Forelimb muscle (tissue), 1 donor: Measurements from ENCODE around the gene CNOT3. TPM values are rescaled to one million over a fixed set of nuclear protein-coding genes. Genes with fewer than 3 reads are reported as not detected.
A peak's percentile ranks its signal among the peaks of the same experiment; 100 is the strongest.
"Not testable (repeated sequence)": the region's sequence is repeated elsewhere in the genome, so short reads cannot be mapped to it uniquely, and the experiment has no call there.

ENCODE experiments used
- DNase-seq: peaks from one replicate; pipeline ENCODE4 v3.0.0-alpha.2; 2013; ENCODE audit warnings: low read depth
- polyA plus RNA-seq: library from polyadenylated mRNA; unstranded; fragments of 120-200 nt; gene quantifications from one replicate; pipeline ENCODE4 v1.2.1, GENCODE V29; 2013; ENCODE audit not compliant: insufficient read length

Gene CNOT3
- polyA plus RNA-seq, 1 donor, result 36.9 TPM

DNA sequence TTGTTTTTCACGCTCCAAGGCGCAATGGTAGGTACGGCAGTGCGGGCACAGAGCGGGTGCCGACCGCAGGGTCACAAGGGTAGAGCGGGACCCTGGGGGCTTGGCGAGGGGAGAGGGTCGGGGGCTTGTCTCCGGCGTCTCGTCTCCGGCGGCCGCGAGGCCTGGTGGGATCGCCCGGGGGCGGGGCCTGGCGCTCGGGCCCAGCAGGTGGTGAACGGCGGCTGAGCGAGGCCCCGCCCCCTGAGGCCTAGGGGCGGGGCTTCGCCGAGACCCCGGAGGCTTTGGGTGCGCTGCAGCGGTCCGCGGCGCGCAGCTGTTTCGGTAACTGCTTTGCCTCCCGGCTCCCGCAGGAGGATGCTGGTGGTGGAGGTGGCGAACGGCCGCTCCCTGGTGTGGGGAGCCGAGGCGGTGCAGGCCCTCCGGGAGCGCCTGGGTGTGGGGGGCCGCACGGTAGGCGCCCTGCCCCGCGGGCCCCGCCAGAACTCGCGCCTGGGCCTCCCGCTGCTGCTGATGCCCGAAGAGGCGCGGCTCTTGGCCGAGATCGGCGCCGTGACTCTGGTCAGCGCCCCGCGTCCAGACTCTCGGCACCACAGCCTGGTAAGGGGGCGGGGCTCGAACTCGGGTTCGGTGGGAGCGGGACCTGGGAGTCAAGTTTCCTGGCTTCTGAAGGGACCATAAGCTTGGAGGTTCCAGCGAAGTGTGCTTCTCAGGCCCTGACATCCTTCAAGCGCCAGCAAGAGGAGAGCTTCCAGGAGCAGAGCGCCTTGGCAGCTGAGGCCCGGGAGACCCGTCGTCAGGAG is 53.6 kb downstream of the CNOT3 start, which contains the start of gene TSEN34:
TSEN34 (plus strand) TSS at position 298 of the 800 bp plus-strand sequence; CDS start at position 355, 57 bp downstream.
- peak; percentile 63 for DNase-seq

DNA sequence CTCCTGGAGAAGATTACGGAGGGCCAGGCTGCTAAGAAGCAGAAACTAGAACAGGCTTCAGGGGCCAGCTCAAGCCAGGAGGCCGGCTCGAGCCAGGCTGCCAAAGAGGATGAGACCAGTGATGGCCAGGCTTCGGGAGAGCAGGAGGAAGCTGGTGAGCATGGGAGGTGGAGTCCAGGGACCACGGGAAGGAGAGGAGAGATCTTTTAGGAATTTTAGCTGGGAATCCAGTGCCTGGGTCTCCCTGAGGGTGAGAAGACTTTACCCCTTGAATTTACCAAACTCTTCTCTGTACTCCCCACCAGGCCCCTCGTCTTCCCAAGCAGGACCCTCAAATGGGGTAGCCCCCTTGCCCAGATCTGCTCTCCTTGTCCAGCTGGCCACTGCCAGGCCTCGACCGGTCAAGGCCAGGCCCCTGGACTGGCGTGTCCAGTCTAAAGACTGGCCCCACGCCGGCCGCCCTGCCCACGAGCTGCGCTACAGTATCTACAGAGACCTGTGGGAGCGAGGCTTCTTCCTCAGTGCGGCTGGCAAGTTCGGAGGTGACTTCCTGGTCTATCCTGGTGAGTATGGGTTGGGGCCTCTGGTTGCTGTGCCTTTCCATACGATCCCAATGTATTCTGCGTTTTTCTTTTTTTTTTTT is 54.4 kb downstream of the CNOT3 start:
- DNase-seq, result no peak

DNA sequence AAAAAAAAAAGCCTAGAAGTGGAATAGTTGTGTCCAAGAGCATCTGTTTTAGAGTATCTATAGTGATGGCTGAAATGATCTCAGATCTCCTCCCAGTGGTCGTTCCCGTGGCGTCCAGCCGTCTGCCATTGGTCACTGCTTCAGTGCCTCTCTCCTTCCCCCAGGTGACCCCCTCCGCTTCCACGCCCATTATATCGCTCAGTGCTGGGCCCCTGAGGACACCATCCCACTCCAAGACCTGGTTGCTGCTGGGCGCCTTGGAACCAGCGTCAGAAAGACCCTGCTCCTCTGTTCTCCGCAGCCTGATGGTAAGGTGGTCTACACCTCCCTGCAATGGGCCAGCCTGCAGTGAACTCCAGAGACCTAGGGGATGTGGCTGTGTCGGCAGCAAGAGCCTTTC is 55.4 kb downstream of the CNOT3 start:
- DNase-seq, result no peak

DNA sequence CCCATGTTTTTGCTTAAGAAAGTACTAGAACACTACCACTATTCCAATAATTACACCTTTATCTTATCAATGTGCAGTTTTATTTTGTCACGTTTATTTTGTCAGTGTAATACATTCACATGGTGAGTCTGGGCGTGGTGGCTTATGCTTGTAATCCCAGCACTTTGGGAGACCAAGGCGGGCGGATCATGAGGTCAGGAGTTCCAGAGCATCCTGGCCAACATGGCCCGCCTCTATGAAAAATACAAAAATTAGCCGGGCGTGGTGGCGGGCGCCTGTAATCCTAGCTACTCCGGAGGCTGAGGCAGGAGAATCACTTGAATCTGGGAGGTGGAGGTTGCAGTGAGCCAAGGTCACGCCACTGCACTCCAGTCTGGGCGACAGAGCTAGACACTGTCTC is 56.9 kb downstream of the CNOT3 start:
- not testable (repeated sequence) for DNase-seq

DNA sequence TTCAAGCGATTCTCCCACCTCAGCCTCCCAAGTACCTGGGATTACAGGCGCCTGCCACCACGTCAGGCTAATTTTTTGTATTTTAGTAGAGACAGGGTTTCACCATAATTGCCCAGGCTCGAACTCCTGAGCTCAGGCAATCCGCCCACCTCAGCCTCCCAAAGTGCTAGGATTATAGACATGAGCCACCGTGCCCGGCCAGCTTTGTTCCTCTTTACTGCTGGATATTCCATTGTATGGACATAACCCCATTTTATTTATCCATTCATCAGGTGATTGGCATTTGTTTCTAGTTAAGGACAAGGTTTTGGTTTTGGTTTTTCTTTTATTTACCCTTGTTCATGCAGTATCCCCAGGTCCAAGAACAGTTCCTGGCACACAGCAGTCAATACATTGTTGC is 59.0 kb downstream of the CNOT3 start:
- no peak for DNase-seq

DNA sequence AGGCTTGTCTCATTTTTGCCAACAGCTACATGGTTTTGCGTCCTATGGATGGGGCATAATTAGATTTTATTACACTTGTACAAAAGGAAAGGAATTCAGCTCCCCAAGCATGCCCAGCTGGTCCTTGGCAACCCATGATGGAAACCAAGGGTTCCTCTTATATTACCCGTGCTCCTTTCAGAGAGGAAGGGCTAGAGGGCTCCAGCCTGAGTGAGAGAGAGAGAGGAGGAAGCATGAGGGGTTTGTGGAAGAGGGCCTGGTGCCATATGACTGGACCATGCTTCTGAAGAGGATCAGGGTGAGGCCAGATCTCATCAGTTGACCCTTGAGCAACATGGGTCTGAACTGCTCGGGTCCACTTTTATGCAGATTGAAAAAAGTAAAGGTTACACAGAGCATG is 59.6 kb downstream of the CNOT3 start:
- no peak for DNase-seq

DNA sequence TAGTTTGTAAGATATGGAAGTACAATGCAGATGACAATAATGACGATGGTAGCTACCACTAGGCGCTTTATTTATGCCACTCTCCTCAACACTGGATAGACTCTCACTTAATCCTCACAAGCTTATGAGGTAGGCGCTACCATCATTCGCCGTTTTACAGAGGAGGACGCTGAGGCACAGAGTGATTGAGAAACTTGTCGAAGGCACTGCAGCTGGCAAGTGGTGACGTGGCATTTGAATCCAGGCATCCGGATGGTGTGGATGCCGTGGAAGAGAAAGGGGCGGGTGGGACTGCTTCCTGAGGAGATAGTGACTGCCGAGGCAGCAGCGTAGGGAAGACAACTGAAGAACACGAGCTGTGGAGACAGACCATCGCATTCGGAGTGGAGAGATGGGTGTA is 61.8 kb downstream of the CNOT3 start:
- no peak for DNase-seq

DNA sequence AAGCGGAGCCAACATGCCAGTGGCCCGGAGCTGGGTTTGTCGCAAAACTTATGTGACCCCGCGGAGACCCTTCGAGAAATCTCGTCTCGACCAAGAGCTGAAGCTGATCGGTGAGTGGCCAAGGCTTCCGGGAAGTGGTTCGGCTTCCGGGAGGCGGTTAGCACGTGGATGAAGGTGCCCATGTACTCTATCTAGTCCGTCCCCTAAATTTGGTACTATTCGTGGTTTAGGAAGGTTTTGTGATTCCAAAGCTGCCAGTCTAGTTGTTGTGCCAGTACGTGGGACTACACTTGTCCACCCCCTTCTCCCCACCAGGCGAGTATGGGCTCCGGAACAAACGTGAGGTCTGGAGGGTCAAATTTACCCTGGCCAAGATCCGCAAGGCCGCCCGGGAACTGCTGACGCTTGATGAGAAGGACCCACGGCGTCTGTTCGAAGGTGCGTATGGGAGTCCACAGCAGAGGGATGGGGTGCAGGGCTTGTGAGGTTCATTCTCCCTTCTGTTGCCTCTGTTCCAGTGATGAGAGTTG is 63.7 kb downstream of the CNOT3 start:
- DNase-seq, result no peak

DNA sequence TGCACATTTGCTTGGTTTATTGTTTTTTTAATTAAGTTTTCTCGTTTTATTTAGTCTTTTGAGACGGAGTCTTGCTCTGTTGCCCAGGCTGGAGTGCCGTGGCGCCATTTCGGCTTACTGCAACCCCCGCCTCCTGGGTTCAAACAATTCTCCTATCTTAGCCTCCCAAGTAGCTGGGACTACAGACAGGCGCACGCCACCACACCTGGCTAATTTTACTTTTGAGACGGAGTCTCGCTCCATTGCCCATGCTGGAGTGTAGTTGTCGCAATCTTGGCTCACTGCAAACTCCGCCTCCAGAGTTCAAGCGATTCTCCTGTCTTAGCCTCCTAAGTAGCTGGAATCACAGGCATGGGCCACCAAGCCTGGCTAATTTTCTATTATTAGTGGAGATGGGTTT is 64.4 kb downstream of the CNOT3 start:
- DNase-seq, result no peak

DNA sequence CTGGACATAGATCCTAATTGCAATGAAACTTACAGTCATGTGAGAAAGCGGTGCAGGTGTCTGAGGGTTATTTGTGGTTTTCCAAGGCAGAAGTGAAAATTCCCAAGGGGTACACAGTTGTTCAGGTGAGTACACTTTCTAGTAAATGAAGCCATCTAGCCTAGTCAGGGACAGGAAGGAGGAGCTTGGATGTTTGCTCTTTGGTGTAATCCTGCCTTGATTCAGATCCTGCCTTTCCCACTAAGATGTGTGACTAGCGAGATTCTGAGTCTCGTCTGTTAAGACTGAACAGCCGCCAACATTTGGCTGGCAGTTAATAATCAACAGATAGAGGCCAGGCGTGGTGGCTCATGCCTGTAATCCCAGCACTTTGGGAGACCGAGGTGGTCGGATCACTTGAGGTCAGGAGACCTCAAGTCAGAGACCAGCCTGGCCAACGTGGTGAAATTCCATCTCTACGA is 65.6 kb downstream of the CNOT3 start:
- no peak for DNase-seq

DNA sequence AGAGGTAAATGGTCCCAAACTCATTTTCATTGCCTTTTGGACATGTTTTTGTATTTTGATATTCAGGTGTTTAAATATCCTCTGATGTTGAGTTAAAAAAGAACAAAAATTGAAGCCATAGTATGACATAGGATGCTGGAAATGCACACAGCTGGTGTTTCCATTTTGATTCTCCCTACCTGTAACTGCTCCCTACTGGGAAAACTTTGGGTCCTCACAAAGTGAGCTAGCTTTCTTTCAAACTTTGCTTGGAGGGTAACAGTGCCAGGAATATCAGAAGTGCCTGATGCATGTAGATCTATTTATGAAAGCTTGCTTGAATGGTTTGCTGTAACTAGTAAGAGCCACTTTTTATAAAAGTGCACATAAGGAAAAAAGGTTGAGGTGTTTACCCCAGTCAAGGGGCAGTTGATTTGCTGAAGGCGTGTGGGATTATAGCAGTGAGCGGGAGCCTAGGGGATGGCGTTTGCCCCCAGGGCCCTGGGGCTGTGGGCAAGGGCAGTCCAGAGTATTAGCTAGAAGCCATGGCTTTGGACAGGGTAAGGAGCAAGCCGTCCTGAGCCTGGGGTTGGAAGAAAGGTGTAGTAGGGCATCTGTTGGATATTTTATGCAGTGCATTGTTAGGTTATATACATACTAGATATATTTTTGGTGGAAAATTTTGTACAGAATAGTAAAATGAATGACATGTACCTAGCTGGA is 67.4 kb downstream of the CNOT3 start:
- DNase-seq, result no peak

Other genes starting within 250 kb of the CNOT3 start
- gene CACNG7, start 228.5 kb upstream of the CNOT3 start, polyA plus RNA-seq, result 0.10 TPM
- gene CACNG8, start 174.8 kb upstream of the CNOT3 start, polyA plus RNA-seq, result 0.91 TPM
- gene CACNG6, start 146.1 kb upstream of the CNOT3 start, polyA plus RNA-seq, result 27.8 TPM
- 0.19 TPM for gene VSTM1, start 73.9 kb upstream of the CNOT3 start, polyA plus RNA-seq
- gene TARM1, start 56.4 kb upstream of the CNOT3 start, polyA plus RNA-seq, result not detected
- gene OSCAR, start 37.0 kb upstream of the CNOT3 start, polyA plus RNA-seq, result 0.39 TPM
- 120 TPM for gene NDUFA3, start 34.9 kb upstream of the CNOT3 start, polyA plus RNA-seq
- 13.5 TPM for gene TFPT, start 22.1 kb upstream of the CNOT3 start, polyA plus RNA-seq
- 44.1 TPM for gene PRPF31, start 22.0 kb upstream of the CNOT3 start, polyA plus RNA-seq
- 8.1 TPM for gene LENG1, start 22.0 kb downstream of the CNOT3 start, polyA plus RNA-seq
- gene TMC4, start 35.4 kb downstream of the CNOT3 start, polyA plus RNA-seq, result 3.4 TPM
- 27.2 TPM for gene MBOAT7, start 51.8 kb downstream of the CNOT3 start, polyA plus RNA-seq
- 32.5 TPM for gene TSEN34, start 53.5 kb downstream of the CNOT3 start, polyA plus RNA-seq
- 2,526 TPM for gene RPS9, start 63.1 kb downstream of the CNOT3 start, polyA plus RNA-seq
- gene LILRB3, start 85.2 kb downstream of the CNOT3 start, polyA plus RNA-seq, result 1.8 TPM
- gene LILRA6, start 105.0 kb downstream of the CNOT3 start, polyA plus RNA-seq, result 1.2 TPM
- 8.1 TPM for gene LILRB5, start 119.5 kb downstream of the CNOT3 start, polyA plus RNA-seq
- 1.9 TPM for gene LILRB2, start 143.3 kb downstream of the CNOT3 start, polyA plus RNA-seq
- 0.44 TPM for gene LILRA5, start 175.4 kb downstream of the CNOT3 start, polyA plus RNA-seq
- gene LILRA4, start 201.4 kb downstream of the CNOT3 start, polyA plus RNA-seq, result not detected
- gene LAIR1, start 227.2 kb downstream of the CNOT3 start, polyA plus RNA-seq, result 6.6 TPM